ENCODE data around the gene HDHD5.

DNA sequence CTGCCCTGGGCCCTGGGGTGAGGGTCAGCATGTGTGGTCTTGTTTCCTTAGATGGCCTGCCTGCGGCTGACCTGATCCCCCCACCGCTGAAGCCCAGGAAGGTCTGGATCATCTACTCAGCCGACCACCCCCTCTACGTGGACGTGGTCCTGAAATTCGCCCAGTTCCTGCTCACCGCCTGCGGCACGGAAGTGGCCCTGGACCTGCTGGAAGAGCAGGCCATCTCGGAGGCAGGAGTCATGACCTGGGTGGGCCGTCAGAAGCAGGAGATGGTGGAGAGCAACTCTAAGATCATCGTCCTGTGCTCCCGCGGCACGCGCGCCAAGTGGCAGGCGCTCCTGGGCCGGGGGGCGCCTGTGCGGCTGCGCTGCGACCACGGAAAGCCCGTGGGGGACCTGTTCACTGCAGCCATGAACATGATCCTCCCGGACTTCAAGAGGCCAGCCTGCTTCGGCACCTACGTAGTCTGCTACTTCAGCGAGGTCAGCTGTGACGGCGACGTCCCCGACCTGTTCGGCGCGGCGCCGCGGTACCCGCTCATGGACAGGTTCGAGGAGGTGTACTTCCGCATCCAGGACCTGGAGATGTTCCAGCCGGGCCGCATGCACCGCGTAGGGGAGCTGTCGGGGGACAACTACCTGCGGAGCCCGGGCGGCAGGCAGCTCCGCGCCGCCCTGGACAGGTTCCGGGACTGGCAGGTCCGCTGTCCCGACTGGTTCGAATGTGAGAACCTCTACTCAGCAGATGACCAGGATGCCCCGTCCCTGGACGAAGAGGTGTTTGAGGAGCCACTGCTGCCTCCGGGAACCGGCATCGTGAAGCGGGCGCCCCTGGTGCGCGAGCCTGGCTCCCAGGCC is 50.6 kb downstream of the HDHD5 start:
- TF ChIP-seq YY1 (IDR thresholded peaks at IDR 0.05; ENCODE audit: insufficient read depth, insufficient read length) (no peak), ZNF274 (IDR thresholded peaks at IDR 0.05; ENCODE audit: low read depth, low read length) (no peak), SUZ12 (IDR thresholded peaks at IDR 0.05; ENCODE audit: extremely low read depth, insufficient read depth, insufficient read length) (no peak)

All from NT2/D1 (cell line).